GM06990 (cell line): Measurements from ENCODE around the gene ZNF732.
"Not testable (repeated sequence)": the region's sequence is repeated elsewhere in the genome, so short reads cannot be mapped to it uniquely, and the experiment has no call there.

ENCODE experiments used
- DNase-seq: peaks from one replicate; pipeline ENCODE4 v3.0.0-alpha.2; 2011; ENCODE audit not compliant: insufficient read length; ENCODE audit errors: extremely low read depth
- H3K27me3 ChIP-seq: replicated peaks from 2 replicates; pipeline ENCODE4 v1.6.0; 2011; ENCODE audit warnings: low read length; ENCODE audit not compliant: control insufficient read depth, insufficient read depth
- H3K36me3 ChIP-seq: 2 replicates; pipeline ENCODE4 v1.5.1; 2011; ENCODE audit warnings: low read length; ENCODE audit not compliant: control insufficient read depth, insufficient read depth
- H3K4me3 ChIP-seq: replicated peaks from 2 replicates; pipeline ENCODE4 v1.5.1; 2011; ENCODE audit warnings: low read depth, mild to moderate bottlenecking, control low read depth, low read length
- CTCF ChIP-seq: IDR thresholded peaks from 2 replicates; pipeline ENCODE4 v1.5.1; 2011; ENCODE audit warnings: low read length, control low read depth, mild to moderate bottlenecking, inconsistent platforms; ENCODE audit not compliant: insufficient read depth, poor library complexity, severe bottlenecking

ZNF732 gene

GRCh38 chr4:271492-272103 lies 33.7 kb downstream of the ZNF732 start:
- H3K27me3 ChIP-seq, result no peaks in the 10 kb centered on the region
- H3K4me3 ChIP-seq, result no peak overlapping the region
- TF ChIP-seq CTCF, result no peak

GRCh38 chr4:259240-259639 lies 46.0 kb downstream of the ZNF732 start:
- H3K36me3 ChIP-seq, H3K4me3 ChIP-seq, H3K27me3 ChIP-seq, DNase-seq: not testable (repeated sequence)

More at GRCh38 chr4:271492-272103, 33.7 kb downstream of the ZNF732 start:
- DNase-seq, result no peak
- H3K36me3 ChIP-seq, result no peaks in the 10 kb centered on the region

- no peaks in the 10 kb centered on the region for H3K27me3 ChIP-seq
- no peak overlapping the region for H3K4me3 ChIP-seq
These were observed 48.8 kb downstream of the ZNF732 start for GRCh38 chr4:256492-256891.

GRCh38 chr4:253936-254756 lies 51.1 kb downstream of the ZNF732 start:
- Histone ChIP-seq H3K36me3 (no peaks in the 10 kb centered on the region), H3K27me3 (no peaks in the 10 kb centered on the region), H3K4me3 (no peak overlapping the region)
- DNase-seq, result no peak
- no peak for TF ChIP-seq CTCF

More at GRCh38 chr4:256492-256891, 48.8 kb downstream of the ZNF732 start:
- no peak for TF ChIP-seq CTCF
- no peaks in the 10 kb centered on the region for H3K36me3 ChIP-seq
- no peak for DNase-seq

- Histone ChIP-seq H3K36me3 (no peaks in the 10 kb centered on the region), H3K27me3 (no peaks in the 10 kb centered on the region), H3K4me3 (no peak overlapping the region)
- TF ChIP-seq CTCF, result no peak
- no peak for DNase-seq
These were observed 53.1 kb downstream of the ZNF732 start for GRCh38 chr4:252065-252601.

GRCh38 chr4:244471-244870 lies 60.8 kb downstream of the ZNF732 start:
- Histone ChIP-seq H3K36me3 (no peaks in the 10 kb centered on the region), H3K4me3 (no peak overlapping the region), H3K27me3 (no peaks in the 10 kb centered on the region)
- peak; percentile 59 for TF ChIP-seq CTCF
- no peak for DNase-seq
